CD4-positive, CD25-positive, alpha-beta regulatory T cell (primary cell): ENCODE results near the gene GRAPL. TPM values are rescaled to one million over a fixed set of nuclear protein-coding genes. Genes with fewer than 3 reads are reported as not detected.
"Not testable (repeated sequence)": the region's sequence is repeated elsewhere in the genome, so short reads cannot be mapped to it uniquely, and the experiment has no call there.

Experiments used
- ATAC-seq, 2 donors: fragments of 150-1000 bp; cut with Tn5 transposase; one replicate each; pipeline ENCODE4 v1.10.0; 2021; ENCODE audit warnings: low read depth in 2 of 2, moderate number of reproducible peaks in 2 of 2, moderate library complexity in 1 of 2
- DNase-seq, 3 donors: peaks; one replicate each; pipeline versions ENCODE4 v3.0.0 to v3.0.0-alpha.2; 2012 to 2022; ENCODE audit warnings: mixed read lengths in 1 of 3
- H3K27ac ChIP-seq: one replicate; pipeline ENCODE4 v1.7.0; 2013; ENCODE audit warnings: mild to moderate bottlenecking, low read length; ENCODE audit not compliant: insufficient read depth, poor library complexity, severe bottlenecking
- H3K27me3 ChIP-seq: one replicate; pipeline ENCODE4 v1.7.0; 2013; ENCODE audit warnings: low read length; ENCODE audit not compliant: control insufficient read depth, insufficient read depth
- H3K36me3 ChIP-seq: one replicate; pipeline ENCODE4 v1.7.0; 2013; ENCODE audit warnings: mild to moderate bottlenecking, low read length, moderate library complexity; ENCODE audit not compliant: control insufficient read depth, insufficient read depth
- H3K4me1 ChIP-seq: 2 replicates; pipeline ENCODE4 v1.7.0; 2013; ENCODE audit warnings: mild to moderate bottlenecking, low read length; ENCODE audit not compliant: insufficient read depth, control insufficient read depth, poor library complexity, severe bottlenecking
- H3K4me3 ChIP-seq: one replicate; pipeline ENCODE4 v1.7.0; 2013; ENCODE audit warnings: low read depth, mild to moderate bottlenecking, low read length, moderate library complexity
- H3K9me3 ChIP-seq, 2 experiments: 1 replicate in 1 of 2; 2 replicates in 1 of 2; pipeline ENCODE4 v1.7.0; 2013; ENCODE audit warnings: low read length in 2 of 2, mild to moderate bottlenecking in 1 of 2, moderate library complexity in 1 of 2; ENCODE audit not compliant: control insufficient read depth in 2 of 2
- H3K27ac Mint-ChIP-seq, 3 donors: one replicate each; pipeline ENCODE4 v1.8.0; 2020 to 2022; ENCODE audit warnings: mild to moderate bottlenecking in 3 of 3, mixed read lengths in 3 of 3, moderate library complexity in 2 of 3
- H3K27me3 Mint-ChIP-seq: one replicate; pipeline ENCODE4 v1.8.0; 2022; ENCODE audit warnings: mild to moderate bottlenecking, mixed read lengths
- H3K36me3 Mint-ChIP-seq: one replicate; pipeline ENCODE4 v1.8.0; 2020; ENCODE audit warnings: mixed read lengths
- H3K4me1 Mint-ChIP-seq, 4 donors: one replicate each; pipeline ENCODE4 v1.8.0; 2020 to 2022; ENCODE audit warnings: mixed read lengths in 4 of 4, mild to moderate bottlenecking in 1 of 4
- H3K4me3 Mint-ChIP-seq, 4 donors: one replicate each; pipeline ENCODE4 v1.8.0; 2020 to 2022; ENCODE audit warnings: mild to moderate bottlenecking in 4 of 4, mixed read lengths in 4 of 4, moderate library complexity in 3 of 4
- H3K9me3 Mint-ChIP-seq, 7 donors: one replicate each; pipeline ENCODE4 v1.8.0; 2020 to 2022; ENCODE audit warnings: mixed read lengths in 7 of 7, mild to moderate bottlenecking in 3 of 7, moderate library complexity in 2 of 7
- polyA plus RNA-seq, 4 donors: library from polyadenylated mRNA; unstranded; fragments of 300-500 nt; fragmentation: Illumina TruSeq; gene quantifications; one replicate each; pipeline ENCODE4 v1.2.3, GENCODE V29; 2021
- total RNA-seq: library from RNA; stranded (reverse); gene quantifications from one replicate; pipeline ENCODE4 v1.2.3, GENCODE V29; 2022

The GRAPL gene
- total and polyA plus RNA-seq, 5 donors from 2014 or later, result 0.80 to 37.1 (median 1.4) TPM

- ATAC-seq, H3K36me3 Mint-ChIP-seq, H3K9me3 ChIP-seq, H3K4me1 Mint-ChIP-seq, H3K36me3 ChIP-seq, H3K27ac Mint-ChIP-seq, H3K9me3 Mint-ChIP-seq, H3K4me1 ChIP-seq, DNase-seq, H3K4me3 Mint-ChIP-seq, H3K27me3 Mint-ChIP-seq, H3K4me3 ChIP-seq, H3K27me3 ChIP-seq, H3K27ac ChIP-seq: not testable (repeated sequence)
These were observed 3.7 kb downstream of the GRAPL start for GRCh38 chr17:19131108-19131507.

- not testable (repeated sequence) for H3K27ac Mint-ChIP-seq, DNase-seq, ATAC-seq, H3K27me3 Mint-ChIP-seq, H3K4me1 Mint-ChIP-seq, H3K27ac ChIP-seq, H3K27me3 ChIP-seq, H3K9me3 ChIP-seq, H3K4me3 ChIP-seq, H3K4me3 Mint-ChIP-seq, H3K9me3 Mint-ChIP-seq, H3K4me1 ChIP-seq, H3K36me3 Mint-ChIP-seq, H3K36me3 ChIP-seq
These were observed 4.4 kb downstream of the GRAPL start for GRCh38 chr17:19131772-19132171.

- not testable (repeated sequence) for H3K27ac Mint-ChIP-seq, H3K9me3 Mint-ChIP-seq, H3K4me3 ChIP-seq, H3K4me1 ChIP-seq, H3K4me3 Mint-ChIP-seq, H3K9me3 ChIP-seq, H3K27ac ChIP-seq, H3K27me3 Mint-ChIP-seq, H3K27me3 ChIP-seq, H3K36me3 Mint-ChIP-seq, H3K4me1 Mint-ChIP-seq, DNase-seq, H3K36me3 ChIP-seq
- peak; percentile 33 to 49 for ATAC-seq
These were observed 6.4 kb downstream of the GRAPL start for GRCh38 chr17:19133793-19134192.

GRCh38 chr17:19135391-19135790, 8.0 kb downstream of the GRAPL start:
- H3K36me3 ChIP-seq, H3K36me3 Mint-ChIP-seq, H3K9me3 Mint-ChIP-seq, H3K27ac ChIP-seq, H3K27me3 Mint-ChIP-seq, H3K4me1 Mint-ChIP-seq, H3K9me3 ChIP-seq, DNase-seq, ATAC-seq, H3K4me1 ChIP-seq, H3K4me3 ChIP-seq, H3K27ac Mint-ChIP-seq, H3K4me3 Mint-ChIP-seq, H3K27me3 ChIP-seq: not testable (repeated sequence)

- H3K4me3 Mint-ChIP-seq, H3K4me1 ChIP-seq, DNase-seq, H3K9me3 Mint-ChIP-seq, H3K9me3 ChIP-seq, H3K27me3 Mint-ChIP-seq, H3K36me3 Mint-ChIP-seq, H3K27ac Mint-ChIP-seq, H3K4me1 Mint-ChIP-seq, H3K4me3 ChIP-seq, H3K27me3 ChIP-seq, H3K36me3 ChIP-seq, H3K27ac ChIP-seq: not testable (repeated sequence)
- ATAC-seq, result peak; percentile 47 to 58
These were observed 8.7 kb downstream of the GRAPL start for GRCh38 chr17:19136138-19136537.

- H3K27ac ChIP-seq, DNase-seq, H3K27ac Mint-ChIP-seq, H3K4me1 ChIP-seq, H3K36me3 Mint-ChIP-seq, H3K4me3 Mint-ChIP-seq, H3K4me3 ChIP-seq, H3K36me3 ChIP-seq, H3K4me1 Mint-ChIP-seq, H3K27me3 ChIP-seq, H3K9me3 ChIP-seq, H3K9me3 Mint-ChIP-seq, H3K27me3 Mint-ChIP-seq: not testable (repeated sequence)
- ATAC-seq, result peak in 1 of 2 donors; percentile 38
These were observed 9.2 kb downstream of the GRAPL start for GRCh38 chr17:19136605-19137004.

GRCh38 chr17:19137959-19138358, 10.6 kb downstream of the GRAPL start:
- H3K9me3 ChIP-seq, H3K27ac Mint-ChIP-seq, H3K4me3 Mint-ChIP-seq, H3K4me1 Mint-ChIP-seq, H3K9me3 Mint-ChIP-seq, H3K27me3 Mint-ChIP-seq, H3K4me1 ChIP-seq, H3K36me3 Mint-ChIP-seq, H3K27ac ChIP-seq, H3K4me3 ChIP-seq, H3K27me3 ChIP-seq, DNase-seq, ATAC-seq, H3K36me3 ChIP-seq: not testable (repeated sequence)

- ATAC-seq, result peak; percentile 94 to 96
- not testable (repeated sequence) for DNase-seq, H3K27ac ChIP-seq
These were observed 14.2 kb downstream of the GRAPL start for GRCh38 chr17:19141366-19142155.

More at GRCh38 chr17:19141366-19142155, 14.2 kb downstream of the GRAPL start:
- not testable (repeated sequence) for H3K27ac Mint-ChIP-seq, H3K4me1 ChIP-seq, H3K4me1 Mint-ChIP-seq, H3K27me3 Mint-ChIP-seq, H3K9me3 ChIP-seq, H3K27me3 ChIP-seq, H3K4me3 ChIP-seq, H3K4me3 Mint-ChIP-seq, H3K36me3 Mint-ChIP-seq, H3K9me3 Mint-ChIP-seq, H3K36me3 ChIP-seq
